OCI-LY3 (cell line): ENCODE results near the gene MYB.

ENCODE experiments used
- CTCF ChIP-seq: fragments of 200-600, 300-600 bp; sonication (generic); IDR thresholded peaks from 2 replicates; pipeline ENCODE4 v1.5.1; 2014; ENCODE audit warnings: antibody characterized with exemption, low read length, low read depth
- EZH2phosphoT487 ChIP-seq: fragments of 200-600 bp; shearing (Covaris generic); IDR thresholded peaks from 2 replicates; pipeline ENCODE4 v1.6.1; 2018; ENCODE audit warnings: antibody characterized with exemption, mixed run types, low read depth

- TF ChIP-seq CTCF, result no peak
- TF ChIP-seq EZH2phosphoT487, result no peak
Measured at GRCh38 chr6:135149376-135149775, 31.7 kb upstream of the MYB start.
